ENCODE data around the gene CNTN4. TPM values are rescaled to one million over a fixed set of nuclear protein-coding genes. Genes with fewer than 3 reads are reported as not detected.
A peak's percentile ranks its signal among the peaks of the same experiment; 100 is the strongest.

The CNTN4 gene
- total RNA-seq, 1 donor from 2014 or later: 1.6 TPM

DNA sequence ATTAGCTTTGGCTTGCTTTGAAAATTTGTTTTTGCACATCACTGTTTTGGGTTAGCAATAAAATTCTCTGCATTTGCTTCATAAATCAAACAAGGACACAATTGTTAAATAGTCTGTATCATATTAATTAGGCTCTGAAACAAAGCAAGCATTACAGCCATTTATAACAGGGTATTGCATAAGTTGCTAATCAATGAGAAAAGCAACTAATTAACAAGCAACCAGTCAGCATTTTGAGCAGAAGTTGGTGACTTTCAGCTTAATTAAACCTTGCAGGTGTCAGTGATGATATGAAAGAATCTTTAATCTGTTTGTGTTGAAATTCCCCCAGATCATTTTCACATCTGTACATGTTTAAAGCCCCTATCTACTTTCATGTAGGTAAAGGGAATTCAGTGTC is 516.4 kb downstream of the CNTN4 start:
- H3K4me3 ChIP-seq (ENCODE audit: low read depth, low read length): no peak overlapping the region
- DNase-seq (ENCODE audit: low read depth): no peak
- TF ChIP-seq, protein P1, sequence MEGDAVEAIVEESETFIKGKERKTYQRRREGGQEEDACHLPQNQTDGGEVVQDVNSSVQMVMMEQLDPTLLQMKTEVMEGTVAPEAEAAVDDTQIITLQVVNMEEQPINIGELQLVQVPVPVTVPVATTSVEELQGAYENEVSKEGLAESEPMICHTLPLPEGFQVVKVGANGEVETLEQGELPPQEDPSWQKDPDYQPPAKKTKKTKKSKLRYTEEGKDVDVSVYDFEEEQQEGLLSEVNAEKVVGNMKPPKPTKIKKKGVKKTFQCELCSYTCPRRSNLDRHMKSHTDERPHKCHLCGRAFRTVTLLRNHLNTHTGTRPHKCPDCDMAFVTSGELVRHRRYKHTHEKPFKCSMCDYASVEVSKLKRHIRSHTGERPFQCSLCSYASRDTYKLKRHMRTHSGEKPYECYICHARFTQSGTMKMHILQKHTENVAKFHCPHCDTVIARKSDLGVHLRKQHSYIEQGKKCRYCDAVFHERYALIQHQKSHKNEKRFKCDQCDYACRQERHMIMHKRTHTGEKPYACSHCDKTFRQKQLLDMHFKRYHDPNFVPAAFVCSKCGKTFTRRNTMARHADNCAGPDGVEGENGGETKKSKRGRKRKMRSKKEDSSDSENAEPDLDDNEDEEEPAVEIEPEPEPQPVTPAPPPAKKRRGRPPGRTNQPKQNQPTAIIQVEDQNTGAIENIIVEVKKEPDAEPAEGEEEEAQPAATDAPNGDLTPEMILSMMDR (conservative IDR thresholded peaks at IDR 0.05; ENCODE audit: low read depth, low read length): no peak

DNA sequence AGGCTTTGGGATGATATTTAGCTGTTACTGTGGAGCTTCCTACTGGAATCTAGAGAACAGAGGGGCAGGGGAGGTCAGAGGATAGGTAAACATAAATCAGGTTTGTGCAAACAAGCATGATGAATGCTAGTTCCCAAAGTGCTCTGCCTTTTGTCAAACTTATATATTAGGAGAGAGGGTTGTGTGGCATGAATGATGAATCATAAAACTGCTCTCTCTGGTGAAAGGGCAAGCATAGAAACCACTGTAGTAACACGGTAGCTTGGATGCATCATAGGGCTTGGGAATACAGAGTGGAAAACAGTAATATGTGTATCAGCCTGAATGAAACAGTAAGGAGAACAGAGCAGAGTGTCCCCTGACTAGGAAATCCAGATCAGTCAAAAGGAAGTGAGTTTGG is 524.8 kb downstream of the CNTN4 start:
- H3K4me3 ChIP-seq (ENCODE audit: low read depth, low read length): no peak overlapping the region
- TF ChIP-seq, protein P1 (conservative IDR thresholded peaks at IDR 0.05; ENCODE audit: low read depth, low read length): no peak
- DNase-seq (ENCODE audit: low read depth): peak; percentile 36

DNA sequence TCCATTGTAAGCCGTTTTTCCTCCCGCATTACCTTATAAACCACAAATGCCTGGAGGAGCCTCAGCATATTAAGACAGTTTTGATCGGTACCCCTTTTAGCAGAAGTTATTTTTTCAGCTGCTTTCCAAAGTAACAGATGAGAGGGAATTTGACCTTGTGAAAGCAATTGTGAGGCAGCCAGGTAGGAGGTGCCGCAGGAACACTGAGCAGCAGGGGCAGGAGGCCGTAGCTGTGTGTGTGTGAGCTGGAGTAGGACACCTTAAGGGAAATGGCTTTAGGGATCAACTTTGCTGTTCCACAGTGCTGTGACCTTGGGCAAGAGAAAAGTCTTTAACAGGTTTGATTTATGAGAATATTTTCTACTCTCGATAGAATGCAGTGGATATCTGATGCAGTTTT is 529.5 kb downstream of the CNTN4 start:
- TF ChIP-seq, protein P1 (conservative IDR thresholded peaks at IDR 0.05; ENCODE audit: low read depth, low read length): no peak
- DNase-seq (ENCODE audit: low read depth): no peak
- no peak overlapping the region for H3K4me3 ChIP-seq (ENCODE audit: low read depth, low read length)

DNA sequence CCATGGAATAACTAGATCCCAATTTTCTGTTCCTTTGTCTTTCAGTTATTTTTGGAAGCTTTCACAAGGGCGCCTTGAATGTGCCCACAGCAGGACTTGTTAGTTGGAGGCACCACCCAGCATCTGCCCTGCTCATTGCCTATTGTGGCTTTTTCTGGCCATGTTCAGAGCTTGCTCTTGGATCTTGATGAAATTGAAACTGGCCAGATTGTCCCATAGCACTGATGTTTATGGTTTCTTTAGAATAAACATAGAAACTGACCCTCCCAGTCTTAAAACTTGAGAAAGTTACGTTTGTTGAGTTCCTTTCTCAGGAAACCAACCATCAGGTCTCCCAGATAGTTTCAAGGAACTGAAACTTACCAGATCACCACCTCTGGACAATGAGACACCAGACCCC is 536.8 kb downstream of the CNTN4 start:
- TF ChIP-seq, protein P1 (conservative IDR thresholded peaks at IDR 0.05; ENCODE audit: low read depth, low read length): no peak
- no peak overlapping the region for H3K4me3 ChIP-seq (ENCODE audit: low read depth, low read length)
- DNase-seq (ENCODE audit: low read depth): no peak

DNA sequence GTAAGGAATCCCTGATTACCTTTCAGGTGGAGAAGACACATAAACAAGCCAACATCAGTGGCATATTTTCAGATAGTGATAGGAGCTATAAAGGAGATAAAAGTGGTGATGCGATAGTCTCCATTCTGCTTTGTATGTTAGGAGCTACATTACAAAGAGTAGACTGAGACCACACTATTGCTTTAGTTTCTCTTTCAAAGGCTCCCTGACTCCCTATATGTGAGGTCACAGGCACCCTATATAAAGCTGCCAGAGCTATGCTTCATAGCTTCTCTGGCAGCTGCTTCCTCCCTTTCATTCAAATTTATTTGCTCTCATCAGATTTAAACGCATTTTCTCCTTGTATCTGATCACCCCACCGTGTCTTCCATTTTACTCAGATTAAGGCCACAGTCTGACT is 544.9 kb downstream of the CNTN4 start:
- DNase-seq (ENCODE audit: low read depth): no peak
- no peak overlapping the region for H3K4me3 ChIP-seq (ENCODE audit: low read depth, low read length)
- TF ChIP-seq, protein P1 (conservative IDR thresholded peaks at IDR 0.05; ENCODE audit: low read depth, low read length): no peak

DNA sequence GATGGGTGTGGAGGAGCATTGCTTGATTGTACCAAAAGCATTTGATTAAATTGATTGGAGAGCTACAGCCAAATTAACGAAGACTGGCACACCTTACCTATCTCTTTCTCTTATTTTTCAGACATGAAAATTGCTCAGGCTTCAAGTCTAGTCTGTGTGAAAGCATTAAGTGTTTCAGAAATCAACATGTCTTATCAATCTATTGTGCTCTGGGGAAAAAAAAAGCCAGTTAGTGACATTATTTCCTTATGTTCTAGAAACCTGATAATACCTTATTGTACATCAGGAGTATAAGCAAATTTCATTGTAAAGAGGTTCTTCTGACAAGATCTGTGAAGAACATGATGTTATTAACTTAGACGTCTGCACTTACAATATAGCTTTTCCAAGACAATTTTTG is 546.3 kb downstream of the CNTN4 start:
- TF ChIP-seq, protein P1 (conservative IDR thresholded peaks at IDR 0.05; ENCODE audit: low read depth, low read length): no peak
- no peak overlapping the region for H3K4me3 ChIP-seq (ENCODE audit: low read depth, low read length)
- no peak for DNase-seq (ENCODE audit: low read depth)

DNA sequence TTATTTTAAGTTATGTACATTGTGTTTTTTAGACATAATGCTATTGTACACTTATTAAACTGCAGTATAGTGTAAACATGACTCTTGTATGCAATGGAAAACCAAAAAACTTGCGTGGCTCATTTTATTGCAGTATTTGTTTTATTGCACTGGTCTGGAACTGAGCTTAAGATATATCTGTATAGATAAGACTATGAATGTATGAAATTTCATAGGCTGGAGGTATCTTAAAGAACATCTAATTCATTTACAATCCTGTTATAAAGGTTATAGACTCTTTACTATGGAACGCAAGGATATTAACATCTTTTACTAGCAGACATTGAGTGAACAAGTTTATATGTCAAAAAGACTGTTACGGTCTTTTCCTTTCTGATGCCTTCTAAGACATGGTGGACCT is 552.1 kb downstream of the CNTN4 start:
- TF ChIP-seq, protein P1 (conservative IDR thresholded peaks at IDR 0.05; ENCODE audit: low read depth, low read length): no peak
- no peak for DNase-seq (ENCODE audit: low read depth)
- no peak overlapping the region for H3K4me3 ChIP-seq (ENCODE audit: low read depth, low read length)

Data from epithelial cell of proximal tubule (primary cell).